Activated CD4-positive, alpha-beta T cell treated with anti-CD3 and anti-CD28 coated beads, Interleukin-2, Interleukin-6, amounts not matched to agents 100 ng/mL and 50 ng/mL, durations not matched to agents 16 hours and 8 hours (primary cell): ENCODE measurements around the gene FAM13C.
"Not testable (repeated sequence)": the region's sequence is repeated elsewhere in the genome, so short reads cannot be mapped to it uniquely, and the experiment has no call there.

Experiments
- DNase-seq: peaks from one replicate; pipeline ENCODE4 v3.0.0-alpha.2; 2020

FAM13C gene

GRCh38 chr10:59225211-59225610, 137.1 kb downstream of the FAM13C start:
- DNase-seq = no peak

- DNase-seq = not testable (repeated sequence)
These were observed 138.8 kb downstream of the FAM13C start for GRCh38 chr10:59223597-59223996.

GRCh38 chr10:59222788-59223187, 139.6 kb downstream of the FAM13C start:
- DNase-seq = no peak

GRCh38 chr10:59216178-59216869, 146.0 kb downstream of the FAM13C start:
- no peak for DNase-seq

GRCh38 chr10:59214160-59214559, 148.2 kb downstream of the FAM13C start:
- DNase-seq = no peak

GRCh38 chr10:59212301-59212798, 150.0 kb downstream of the FAM13C start:
- no peak for DNase-seq

- no peak for DNase-seq
These were observed 156.1 kb downstream of the FAM13C start for GRCh38 chr10:59206204-59206720.
